NCI-H2196 treated with DMSO at 0.1 percent for 48 hours (cell line): ENCODE data around the gene RABL6.
A peak's percentile ranks its signal among the peaks of the same experiment; 100 is the strongest.
"Not testable (repeated sequence)": the region's sequence is repeated elsewhere in the genome, so short reads cannot be mapped to it uniquely, and the experiment has no call there.

Source experiments
- DNase-seq: peaks from one replicate; lab custom pipeline; 2025; ENCODE audit not compliant: unreplicated experiment; lab: John Stamatoyannopoulos, UW

RABL6 gene

GRCh38 chr9:136833381-136834048 is 25.8 kb downstream of the RABL6 start:
- DNase-seq = not testable (repeated sequence)

- DNase-seq = no peak
These were observed 27.6 kb downstream of the RABL6 start for GRCh38 chr9:136835162-136835931.

GRCh38 chr9:136835932-136836904 is 28.5 kb downstream of the RABL6 start:
- no peak for DNase-seq

- DNase-seq = no peak
These were observed 29.6 kb downstream of the RABL6 start for GRCh38 chr9:136837146-136837855.

GRCh38 chr9:136837856-136838277 is 30.1 kb downstream of the RABL6 start:
- DNase-seq = not testable (repeated sequence)

GRCh38 chr9:136838314-136839228 is 30.8 kb downstream of the RABL6 start:
- no peak for DNase-seq

GRCh38 chr9:136839229-136840139 is 31.7 kb downstream of the RABL6 start:
- no peak for DNase-seq

- DNase-seq = no peak
These were observed 32.6 kb downstream of the RABL6 start for GRCh38 chr9:136840140-136840876.

- DNase-seq = peak; percentile 73
These were observed 33.3 kb downstream of the RABL6 start for GRCh38 chr9:136840877-136841645.

GRCh38 chr9:136841646-136842379 is 34.1 kb downstream of the RABL6 start:
- DNase-seq = peak; percentile 30

GRCh38 chr9:136842380-136842948 is 34.7 kb downstream of the RABL6 start, which contains the start of gene AJM1:
Gene AJM1, plus strand, starts transcription at chr9:136842478. Its CDS starts 1,937 bp downstream, at chr9:136844415.
- peak; percentile 36 for DNase-seq

- DNase-seq = not testable (repeated sequence)
These were observed 35.5 kb downstream of the RABL6 start for GRCh38 chr9:136843159-136843800.

- not testable (repeated sequence) for DNase-seq
These were observed 36.3 kb downstream of the RABL6 start for GRCh38 chr9:136843801-136844740.

- DNase-seq = no peak
These were observed 37.2 kb downstream of the RABL6 start for GRCh38 chr9:136844761-136845464.
